ENCODE data around the gene SPATA20.

DNA sequence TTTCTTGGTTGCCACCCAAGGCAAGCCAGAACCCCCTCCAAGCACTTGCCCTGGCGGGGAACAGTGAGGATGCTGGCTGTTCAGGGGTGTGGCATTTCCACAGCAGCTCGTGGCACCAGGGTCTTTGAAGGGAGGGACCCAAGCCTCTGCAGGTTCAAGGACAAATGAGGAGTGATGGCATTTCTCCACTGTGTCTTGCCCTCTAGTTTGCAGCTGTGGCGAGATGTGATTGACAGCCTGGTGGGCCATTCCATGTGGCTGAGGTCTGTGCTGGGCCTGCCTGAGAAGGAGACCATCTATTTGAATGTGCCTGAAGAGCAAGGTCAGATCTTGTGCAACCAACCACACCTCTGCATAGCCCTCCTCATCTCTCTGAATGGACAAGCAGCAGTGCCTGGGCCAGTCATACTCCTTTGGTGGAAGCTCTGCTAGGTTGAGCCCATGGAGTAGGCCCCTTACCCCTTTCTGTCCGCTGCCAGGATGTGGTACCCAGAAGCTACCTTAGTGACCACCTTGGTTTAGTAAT lies 19.0 kb upstream of the SPATA20 start:
- TF ChIP-seq EZH2 (IDR thresholded peaks at IDR 0.05) (no peak), EZH2phosphoT487 (IDR thresholded peaks at IDR 0.05) (no peak)
- TF ChIP-seq, protein P1, sequence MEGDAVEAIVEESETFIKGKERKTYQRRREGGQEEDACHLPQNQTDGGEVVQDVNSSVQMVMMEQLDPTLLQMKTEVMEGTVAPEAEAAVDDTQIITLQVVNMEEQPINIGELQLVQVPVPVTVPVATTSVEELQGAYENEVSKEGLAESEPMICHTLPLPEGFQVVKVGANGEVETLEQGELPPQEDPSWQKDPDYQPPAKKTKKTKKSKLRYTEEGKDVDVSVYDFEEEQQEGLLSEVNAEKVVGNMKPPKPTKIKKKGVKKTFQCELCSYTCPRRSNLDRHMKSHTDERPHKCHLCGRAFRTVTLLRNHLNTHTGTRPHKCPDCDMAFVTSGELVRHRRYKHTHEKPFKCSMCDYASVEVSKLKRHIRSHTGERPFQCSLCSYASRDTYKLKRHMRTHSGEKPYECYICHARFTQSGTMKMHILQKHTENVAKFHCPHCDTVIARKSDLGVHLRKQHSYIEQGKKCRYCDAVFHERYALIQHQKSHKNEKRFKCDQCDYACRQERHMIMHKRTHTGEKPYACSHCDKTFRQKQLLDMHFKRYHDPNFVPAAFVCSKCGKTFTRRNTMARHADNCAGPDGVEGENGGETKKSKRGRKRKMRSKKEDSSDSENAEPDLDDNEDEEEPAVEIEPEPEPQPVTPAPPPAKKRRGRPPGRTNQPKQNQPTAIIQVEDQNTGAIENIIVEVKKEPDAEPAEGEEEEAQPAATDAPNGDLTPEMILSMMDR (IDR thresholded peaks at IDR 0.05): no peak

Measured in neural progenitor cell (in vitro differentiated cells).